Measurements from ENCODE around the gene TFE3. TPM values are rescaled to one million over a fixed set of nuclear protein-coding genes. Genes with fewer than 3 reads are reported as not detected.

TFE3 gene
- total RNA-seq, 6 experiments from 2014 or later = 76.6 to 89.1 (median 83.9) TPM

- no peaks in the 10 kb centered on the region for H3K9me3 Mint-ChIP-seq
- H3K36me3 Mint-ChIP-seq (ENCODE audit: low read depth) = peaks cover 29% of the 10 kb centered on the region; the same call in 1 of the 2 replicates
- no peak overlapping the region for H3K4me3 Mint-ChIP-seq
- DNase-seq = no peak
- TF ChIP-seq CTCF (IDR thresholded peaks at IDR 0.05) = no peak
- H3K27ac Mint-ChIP-seq = no peak overlapping the region
- H3K27me3 Mint-ChIP-seq (ENCODE audit: insufficient read depth) = no peaks in the 10 kb centered on the region; the same call in 1 of the 2 replicates
- peaks cover 12% of the 10 kb centered on the region for H3K4me1 Mint-ChIP-seq (ENCODE audit: low read depth)
Observed at GRCh38 chrX:48998391-48998790, 44.8 kb downstream of the TFE3 start.

GRCh38 chrX:48997865-48998264 lies 45.3 kb downstream of the TFE3 start:
- Mint-ChIP-seq H3K9me3 (no peaks in the 10 kb centered on the region), H3K4me3 (no peak overlapping the region), H3K4me1 (ENCODE audit: low read depth) (peaks cover 12% of the 10 kb centered on the region), H3K27ac (no peak overlapping the region), H3K27me3 (ENCODE audit: insufficient read depth) (no peaks in the 10 kb centered on the region; the same call in 1 of the 2 replicates), H3K36me3 (ENCODE audit: low read depth) (peaks cover 29% of the 10 kb centered on the region; the same call in 1 of the 2 replicates)
- no peak for DNase-seq
- TF ChIP-seq CTCF (IDR thresholded peaks at IDR 0.05) = no peak

GRCh38 chrX:48997455-48997854 lies 45.7 kb downstream of the TFE3 start:
- peaks cover 12% of the 10 kb centered on the region for H3K4me1 Mint-ChIP-seq (ENCODE audit: low read depth)
- H3K4me3 Mint-ChIP-seq = no peak overlapping the region
- H3K9me3 Mint-ChIP-seq = no peaks in the 10 kb centered on the region
- peaks cover 29% of the 10 kb centered on the region; the same call in 1 of the 2 replicates for H3K36me3 Mint-ChIP-seq (ENCODE audit: low read depth)
- no peaks in the 10 kb centered on the region; the same call in 1 of the 2 replicates for H3K27me3 Mint-ChIP-seq (ENCODE audit: insufficient read depth)
- no peak for DNase-seq
- H3K27ac Mint-ChIP-seq = no peak overlapping the region
- no peak for TF ChIP-seq CTCF (IDR thresholded peaks at IDR 0.05)

GRCh38 chrX:48996969-48997368 lies 46.2 kb downstream of the TFE3 start:
- TF ChIP-seq CTCF (IDR thresholded peaks at IDR 0.05) = no peak
- Mint-ChIP-seq H3K36me3 (ENCODE audit: low read depth) (peaks cover 29% of the 10 kb centered on the region; the same call in 1 of the 2 replicates), H3K4me1 (ENCODE audit: low read depth) (peaks cover 12% of the 10 kb centered on the region), H3K27ac (no peak overlapping the region), H3K4me3 (no peak overlapping the region), H3K27me3 (ENCODE audit: insufficient read depth) (no peaks in the 10 kb centered on the region; the same call in 1 of the 2 replicates), H3K9me3 (no peaks in the 10 kb centered on the region)
- no peak for DNase-seq

- H3K4me1 Mint-ChIP-seq (ENCODE audit: low read depth) = no peaks in the 10 kb centered on the region
- TF ChIP-seq CTCF (IDR thresholded peaks at IDR 0.05) = no peak
- no peak overlapping the region for H3K4me3 Mint-ChIP-seq
- no peaks in the 10 kb centered on the region; the same call in 1 of the 2 replicates for H3K27me3 Mint-ChIP-seq (ENCODE audit: insufficient read depth)
- H3K36me3 Mint-ChIP-seq (ENCODE audit: low read depth) = peaks cover 15% of the 10 kb centered on the region; the same call in 1 of the 2 replicates
- no peak for DNase-seq
- no peak overlapping the region for H3K27ac Mint-ChIP-seq
- no peaks in the 10 kb centered on the region for H3K9me3 Mint-ChIP-seq
Observed at GRCh38 chrX:48992341-48992740, 50.8 kb downstream of the TFE3 start.
